Measurements from ENCODE around the gene FHL3.

- TF ChIP-seq CTCF (IDR thresholded peaks at IDR 0.05) (no peak), POLR2A (IDR thresholded peaks at IDR 0.05) (no peak), POLR2AphosphoS5 (IDR thresholded peaks at IDR 0.05; ENCODE audit: insufficient read depth in 1 of 2, low read depth in 1 of 2) (no peak)
Measured at GRCh38 chr1:38025233-38025632, 19.9 kb upstream of the FHL3 start.

Measured in vagina (tissue), 2 donors.